Measurements from ENCODE around the gene TBC1D5.

TBC1D5 gene

GRCh38 chr3:17583530-17583929, 158.9 kb downstream of the TBC1D5 start:
- DNase-seq, result no peak

- no peak for DNase-seq
These were observed 160.9 kb downstream of the TBC1D5 start for GRCh38 chr3:17581421-17582080.

GRCh38 chr3:17580901-17581300, 161.5 kb downstream of the TBC1D5 start:
- no peak for DNase-seq

GRCh38 chr3:17579289-17580031, 163.0 kb downstream of the TBC1D5 start:
- DNase-seq, result no peak

GRCh38 chr3:17577796-17578520, 164.5 kb downstream of the TBC1D5 start:
- DNase-seq, result no peak

- no peak for DNase-seq
These were observed 169.0 kb downstream of the TBC1D5 start for GRCh38 chr3:17573396-17573795.

GRCh38 chr3:17571686-17572085, 170.7 kb downstream of the TBC1D5 start:
- no peak for DNase-seq

- no peak for DNase-seq
These were observed 179.6 kb downstream of the TBC1D5 start for GRCh38 chr3:17562845-17563244.

GRCh38 chr3:17558565-17558964, 183.9 kb downstream of the TBC1D5 start:
- no peak for DNase-seq

- DNase-seq, result no peak
These were observed 184.5 kb downstream of the TBC1D5 start for GRCh38 chr3:17557749-17558463.

- no peak for DNase-seq
These were observed 186.9 kb downstream of the TBC1D5 start for GRCh38 chr3:17555525-17555924.

- DNase-seq, result no peak
These were observed 188.4 kb downstream of the TBC1D5 start for GRCh38 chr3:17554078-17554477.

- DNase-seq, result no peak
These were observed 189.4 kb downstream of the TBC1D5 start for GRCh38 chr3:17553080-17553479.

GRCh38 chr3:17552351-17552750, 190.1 kb downstream of the TBC1D5 start:
- peak; percentile 7 for DNase-seq

- peak; percentile 7 for DNase-seq
These were observed 190.5 kb downstream of the TBC1D5 start for GRCh38 chr3:17551895-17552294.

- DNase-seq, result peak; percentile 8
These were observed 191.1 kb downstream of the TBC1D5 start for GRCh38 chr3:17551333-17551732.

GRCh38 chr3:17550624-17551023, 191.8 kb downstream of the TBC1D5 start:
- no peak for DNase-seq

GRCh38 chr3:17546500-17547255, 195.8 kb downstream of the TBC1D5 start:
- no peak for DNase-seq

GRCh38 chr3:17544632-17545031, 197.8 kb downstream of the TBC1D5 start:
- no peak for DNase-seq

- DNase-seq, result no peak
These were observed 199.8 kb downstream of the TBC1D5 start for GRCh38 chr3:17542591-17542990.

- no peak for DNase-seq
These were observed 203.0 kb downstream of the TBC1D5 start for GRCh38 chr3:17539436-17539835.

- DNase-seq, result no peak
These were observed 207.2 kb downstream of the TBC1D5 start for GRCh38 chr3:17535274-17535673.

All from DMS 273 treated with DMSO at 0.1 percent for 48 hours (cell line).